RPMI8226 (cell line): Measurements from ENCODE around the gene NEK6.

Experiments used
- DNase-seq: peaks from one replicate; pipeline ENCODE4 v3.0.0-alpha.2; 2015

Gene NEK6

GRCh38 chr9:124345751-124346281, 88.1 kb downstream of the NEK6 start:
- DNase-seq = no peak

GRCh38 chr9:124346347-124347163, 88.8 kb downstream of the NEK6 start:
- DNase-seq = no peak

GRCh38 chr9:124347206-124347967, 89.6 kb downstream of the NEK6 start:
- DNase-seq = no peak

GRCh38 chr9:124347968-124348358, 90.2 kb downstream of the NEK6 start:
- no peak for DNase-seq

GRCh38 chr9:124348363-124348762, 90.6 kb downstream of the NEK6 start:
- no peak for DNase-seq

GRCh38 chr9:124348831-124349230, 91.1 kb downstream of the NEK6 start:
- no peak for DNase-seq

GRCh38 chr9:124349267-124349666, 91.5 kb downstream of the NEK6 start:
- DNase-seq = no peak

GRCh38 chr9:124349675-124350493, 92.1 kb downstream of the NEK6 start:
- no peak for DNase-seq

GRCh38 chr9:124350494-124351263, 92.9 kb downstream of the NEK6 start:
- DNase-seq = no peak

GRCh38 chr9:124351672-124352468, 94.1 kb downstream of the NEK6 start:
- no peak for DNase-seq

- no peak for DNase-seq
Measured at GRCh38 chr9:124352616-124353015, 94.9 kb downstream of the NEK6 start.

GRCh38 chr9:124353166-124353768, 95.5 kb downstream of the NEK6 start:
- DNase-seq = no peak

GRCh38 chr9:124353811-124354274, 96.1 kb downstream of the NEK6 start:
- no peak for DNase-seq

GRCh38 chr9:124354346-124355038, 96.7 kb downstream of the NEK6 start:
- DNase-seq = no peak

- DNase-seq = no peak
Measured at GRCh38 chr9:124355039-124355940, 97.5 kb downstream of the NEK6 start.

GRCh38 chr9:124355941-124356744, 98.4 kb downstream of the NEK6 start:
- DNase-seq = no peak

- no peak for DNase-seq
Measured at GRCh38 chr9:124356745-124357390, 99.1 kb downstream of the NEK6 start.
